SK-N-SH (cell line): Measurements from ENCODE around the gene VDAC2. TPM values are rescaled to one million over a fixed set of nuclear protein-coding genes. Genes with fewer than 3 reads are reported as not detected.

ENCODE experiments used
- CTCF ChIA-PET: fragments of 300-600, 350-600 bp; formaldehyde crosslinking; extraction: SDS; loops from one replicate; lab custom pipeline; 2021; lab: Yijun Ruan, JAX
- POLR2A ChIA-PET: fragments of 350-600 bp; sonication (Branson Sonifier 250); formaldehyde crosslinking; extraction: SDS; loops from one replicate; lab custom pipeline; 2020; ENCODE audit warnings: antibody characterized with exemption, inconsistent platforms; lab: Yijun Ruan, JAX
- DNase-seq: peaks from one replicate; pipeline ENCODE4 v3.0.0; 2012
- H2AFZ ChIP-seq: fragments of 200-600 bp; sonication (generic); 2 replicates; pipeline ENCODE4 v1.8.1; 2016; ENCODE audit warnings: antibody characterized with exemption, mild to moderate bottlenecking, low read depth
- H3F3A ChIP-seq: fragments of 200-600 bp; sonication (generic); replicated peaks from 2 replicates; pipeline ENCODE3; 2016; ENCODE audit warnings: antibody characterized with exemption, mild to moderate bottlenecking; ENCODE audit not compliant: insufficient read depth
- H3K27ac ChIP-seq, 2 experiments: fragments of 200-500 bp in 1 of 2; fragments of 200-600 bp in 1 of 2; sonication (Bioruptor generic) in 1 of 2; sonication (generic), shearing (Covaris generic) in 1 of 2; 2 replicates each; pipeline versions ENCODE4 v1.5.1 to v1.6.1; 2014 to 2016; ENCODE audit warnings: low read depth in 2 of 2, inconsistent platforms in 1 of 2, low read length in 1 of 2, mild to moderate bottlenecking in 1 of 2, mixed read lengths in 1 of 2
- H3K27me3 ChIP-seq: fragments of 200-600 bp; sonication (generic), shearing (Covaris generic); 2 replicates; pipeline ENCODE4 v1.6.1; 2016; ENCODE audit warnings: mixed run types; ENCODE audit not compliant: insufficient read depth
- H3K36me3 ChIP-seq, 2 experiments: fragments of 200-500 bp in 1 of 2; fragments of 200-600 bp in 1 of 2; sonication (Bioruptor generic) in 1 of 2; sonication (generic) in 1 of 2; replicated peaks in 1 of 2; 2 replicates each; pipeline versions ENCODE3 to v1.5.1; 2014 to 2016; ENCODE audit warnings: low read length in 1 of 2, mild to moderate bottlenecking in 1 of 2; ENCODE audit not compliant: insufficient read depth in 2 of 2, control insufficient read depth in 1 of 2
- H3K4me1 ChIP-seq, 2 experiments: fragments of 200-500 bp in 1 of 2; fragments of 200-600 bp in 1 of 2; sonication (Bioruptor generic) in 1 of 2; sonication (generic), shearing (Covaris generic) in 1 of 2; 2 replicates each; pipeline versions ENCODE4 v1.5.1 to v1.6.1; 2014 to 2016; ENCODE audit warnings: low read depth in 1 of 2, low read length in 1 of 2, mixed run types in 1 of 2; ENCODE audit not compliant: insufficient read depth in 2 of 2, control insufficient read depth in 1 of 2
- H3K4me2 ChIP-seq: fragments of 200-600 bp; sonication (generic), shearing (Covaris generic); 2 replicates; pipeline ENCODE4 v1.6.1; 2017; ENCODE audit warnings: mixed run types
- H3K4me3 ChIP-seq, 2 experiments: fragments of 200-500 bp in 1 of 2; fragments of 200-600 bp in 1 of 2; sonication (Bioruptor generic) in 1 of 2; sonication (generic), shearing (Covaris generic) in 1 of 2; 2 replicates each; pipeline versions ENCODE4 v1.5.1 to v1.8.1; 2014 to 2016; ENCODE audit warnings: low read depth in 2 of 2, inconsistent platforms in 1 of 2, low read length in 1 of 2, mild to moderate bottlenecking in 1 of 2, mixed read lengths in 1 of 2, moderate library complexity in 1 of 2
- H3K79me2 ChIP-seq: fragments of 200-600 bp; sonication (generic); 2 replicates; pipeline ENCODE4 v1.8.1; 2017; ENCODE audit warnings: mild to moderate bottlenecking; ENCODE audit not compliant: insufficient read depth
- H3K9ac ChIP-seq: fragments of 200-600 bp; sonication (generic); 2 replicates; pipeline ENCODE4 v1.6.1; 2017; ENCODE audit warnings: mixed run types
- H3K9me2 ChIP-seq: fragments of 200-600 bp; sonication (generic); 2 replicates; pipeline ENCODE4 v1.6.1; 2017; ENCODE audit warnings: mixed run types
- H3K9me3 ChIP-seq: fragments of 200-600 bp; sonication (generic); 2 replicates; pipeline ENCODE4 v1.6.1; 2017; ENCODE audit warnings: mixed run types, mild to moderate bottlenecking, moderate library complexity
- H4K20me1 ChIP-seq: fragments of 200-600 bp; sonication (generic); 2 replicates; pipeline ENCODE4 v1.6.1; 2017; ENCODE audit warnings: mild to moderate bottlenecking, mixed run types; ENCODE audit not compliant: insufficient read depth
- CHD2 ChIP-seq: fragments of 150-350 bp; IDR thresholded peaks from 2 replicates; pipeline ENCODE4 v1.6.1; 2018; ENCODE audit warnings: low read length; ENCODE audit not compliant: partially characterized antibody
- ELF1 ChIP-seq: IDR thresholded peaks from 2 replicates; pipeline ENCODE4 v1.4.0; 2012
- EZH2phosphoT487 ChIP-seq: fragments of 200-600 bp; sonication (generic); IDR thresholded peaks from 2 replicates; pipeline ENCODE4 v1.6.1; 2017; ENCODE audit warnings: low read depth, mixed run types, mild to moderate bottlenecking, antibody characterized with exemption, moderate library complexity, borderline replicate concordance
- FOSL2 ChIP-seq: IDR thresholded peaks from 2 replicates; pipeline ENCODE4 v1.4.0; 2012; ENCODE audit warnings: low read depth, mild to moderate bottlenecking, moderate library complexity, borderline replicate concordance
- FOXJ3 ChIP-seq: sonication (generic); formaldehyde crosslinking; IDR thresholded peaks from 2 replicates; pipeline ENCODE4 v1.5.1; 2020; ENCODE audit warnings: mild to moderate bottlenecking, missing genetic modification reagents
- GABPA ChIP-seq: IDR thresholded peaks from 2 replicates; pipeline ENCODE4 v1.4.0; 2012; ENCODE audit warnings: low read depth, mild to moderate bottlenecking
- GATA2 ChIP-seq: sonication (generic); formaldehyde crosslinking; IDR thresholded peaks from 2 replicates; pipeline ENCODE4 v1.5.0; 2020; ENCODE audit warnings: mild to moderate bottlenecking, missing genetic modification reagents
- JUND ChIP-seq: IDR thresholded peaks from 2 replicates; pipeline ENCODE4 v1.4.0; 2012
- MXI1 ChIP-seq: IDR thresholded peaks from 2 replicates; pipeline ENCODE4 v1.6.1; 2012; ENCODE audit warnings: mild to moderate bottlenecking, low read depth, low read length, improper control_type of control experiment
- POLR2AphosphoS5 ChIP-seq: IDR thresholded peaks from 2 replicates; pipeline ENCODE4 v1.6.1; 2012; ENCODE audit warnings: low read depth, low read length
- RAD21 ChIP-seq: IDR thresholded peaks from 2 replicates; pipeline ENCODE4 v1.6.1; 2012; ENCODE audit warnings: mild to moderate bottlenecking, low read length
- RCOR1 ChIP-seq: fragments of 150-350 bp; IDR thresholded peaks from 2 replicates; pipeline ENCODE4 v1.6.1; 2017; ENCODE audit warnings: antibody characterized with exemption, low read length
- RXRA ChIP-seq: IDR thresholded peaks from 2 replicates; pipeline ENCODE4 v1.4.0; 2012; ENCODE audit warnings: low read depth, mild to moderate bottlenecking, borderline replicate concordance
- SIN3A ChIP-seq: IDR thresholded peaks from 2 replicates; pipeline ENCODE4 v1.6.1; 2012; ENCODE audit warnings: low read depth, mild to moderate bottlenecking, low read length, moderate library complexity, borderline replicate concordance
- SMC3 ChIP-seq: IDR thresholded peaks from 2 replicates; pipeline ENCODE4 v1.6.1; 2012; ENCODE audit warnings: low read depth, low read length, improper control_type of control experiment
- YY1 ChIP-seq: IDR thresholded peaks from 2 replicates; pipeline ENCODE4 v1.4.0; 2012; ENCODE audit warnings: low read depth, mild to moderate bottlenecking
- WGBS: methylation state at CpG from one replicate; pipeline ENCODE4 v1.1.6; 2017; ENCODE audit warnings: low lambda C conversion rate; 5-methylcytosine and 5-hydroxymethylcytosine counted together
- polyA plus RNA-seq, 3 experiments: library from polyadenylated mRNA; depleted of rRNA; stranded (reverse); fragments of >200 nt; gene quantifications; 2 replicates each; pipeline ENCODE4 v1.2.3, GENCODE V29; 2012
- TF ChIP-seq, protein P1 (sequence below): IDR thresholded peaks from 2 replicates; pipeline ENCODE4; 2012
- TF ChIP-seq, protein P2 (sequence below): IDR thresholded peaks from 2 replicates; pipeline ENCODE4 v1.4.0; 2012; ENCODE audit warnings: low read depth, borderline replicate concordance
- TF ChIP-seq, protein P3 (sequence below): IDR thresholded peaks from 2 replicates; pipeline ENCODE4 v1.4.0; 2012; ENCODE audit warnings: low read depth
- TF ChIP-seq, protein P4 (sequence below): fragments of 150-350 bp; IDR thresholded peaks from 2 replicates; pipeline ENCODE4 v1.6.1; 2017; ENCODE audit warnings: antibody characterized with exemption, low read length, low read depth, borderline replicate concordance
- TF ChIP-seq, protein P5 (sequence below): fragments of 200-600 bp; sonication (generic); IDR thresholded peaks from 2 replicates; pipeline ENCODE4 v1.6.1; 2017; ENCODE audit warnings: antibody characterized with exemption, mild to moderate bottlenecking, moderate library complexity

VDAC2 gene
- polyA plus RNA-seq, 1 of the 3 experiments (the other 2 are of a cell fraction): 98.3 TPM

DNA sequence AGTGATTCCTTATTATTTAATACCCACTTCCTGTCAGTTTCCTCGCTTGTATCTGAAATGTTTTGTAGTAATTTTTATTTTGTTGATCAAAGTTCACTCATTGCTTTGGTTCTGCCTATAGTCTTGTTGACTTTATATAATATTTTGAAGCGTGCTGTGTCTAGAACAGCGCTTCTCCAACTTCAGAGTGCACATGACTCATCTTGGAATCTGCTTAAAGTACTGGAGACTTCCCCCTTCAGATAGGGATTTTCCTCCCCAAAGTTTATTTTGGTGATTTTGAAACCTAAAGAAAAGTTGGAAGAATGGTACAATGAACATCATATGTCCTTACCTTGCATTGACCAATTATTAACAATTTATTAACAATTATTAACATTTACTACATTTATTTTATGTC is 19.4 kb downstream of the VDAC2 start:
- H3K27ac ChIP-seq: peak overlapping the region; percentile 22 to 39; a peak in 3 of 4 replicates
- 78% methylated on average over 3 of the region's 3 CpGs for WGBS
- CTCF ChIA-PET: interaction anchor here (0.7 to 2.8 kb wide), 23 partner anchors 9 to 986 kb away, joined by 3 to 36 read pairs (median 5); partner anchors contain the start of genes SAMD8 and VDAC2
- peaks cover 37 to 50% of the 10 kb centered on the region in 2 experiments for H3K36me3 ChIP-seq
- DNase-seq: no peak
- peaks cover 69% of the 10 kb centered on the region for H3F3A ChIP-seq
- H3K9me3 ChIP-seq: no peaks in the 10 kb centered on the region
- no peak overlapping the region for H3K4me2 ChIP-seq
- TF ChIP-seq FOSL2: peak; percentile 28; the same call in 1 of the 2 replicates
- TF ChIP-seq, protein P1, sequence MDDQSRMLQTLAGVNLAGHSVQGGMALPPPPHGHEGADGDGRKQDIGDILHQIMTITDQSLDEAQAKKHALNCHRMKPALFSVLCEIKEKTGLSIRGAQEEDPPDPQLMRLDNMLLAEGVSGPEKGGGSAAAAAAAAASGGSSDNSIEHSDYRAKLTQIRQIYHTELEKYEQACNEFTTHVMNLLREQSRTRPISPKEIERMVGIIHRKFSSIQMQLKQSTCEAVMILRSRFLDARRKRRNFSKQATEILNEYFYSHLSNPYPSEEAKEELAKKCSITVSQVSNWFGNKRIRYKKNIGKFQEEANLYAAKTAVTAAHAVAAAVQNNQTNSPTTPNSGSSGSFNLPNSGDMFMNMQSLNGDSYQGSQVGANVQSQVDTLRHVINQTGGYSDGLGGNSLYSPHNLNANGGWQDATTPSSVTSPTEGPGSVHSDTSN: no peak
- peak; percentile 5; the same call in 1 of the 2 replicates for TF ChIP-seq JUND
- TF ChIP-seq, protein P2, sequence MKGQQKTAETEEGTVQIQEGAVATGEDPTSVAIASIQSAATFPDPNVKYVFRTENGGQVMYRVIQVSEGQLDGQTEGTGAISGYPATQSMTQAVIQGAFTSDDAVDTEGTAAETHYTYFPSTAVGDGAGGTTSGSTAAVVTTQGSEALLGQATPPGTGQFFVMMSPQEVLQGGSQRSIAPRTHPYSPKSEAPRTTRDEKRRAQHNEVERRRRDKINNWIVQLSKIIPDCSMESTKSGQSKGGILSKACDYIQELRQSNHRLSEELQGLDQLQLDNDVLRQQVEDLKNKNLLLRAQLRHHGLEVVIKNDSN: no peak
- TF ChIP-seq YY1: no peak
- no peak for TF ChIP-seq EZH2phosphoT487
- TF ChIP-seq, protein P3, sequence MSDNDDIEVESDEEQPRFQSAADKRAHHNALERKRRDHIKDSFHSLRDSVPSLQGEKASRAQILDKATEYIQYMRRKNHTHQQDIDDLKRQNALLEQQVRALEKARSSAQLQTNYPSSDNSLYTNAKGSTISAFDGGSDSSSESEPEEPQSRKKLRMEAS: no peak
- peaks cover 24 to 26% of the 10 kb centered on the region in 2 experiments; a peak in 3 of 4 replicates for H3K4me1 ChIP-seq
- no peaks in the 10 kb centered on the region for H3K9me2 ChIP-seq
- peaks cover 55% of the 10 kb centered on the region for H3K79me2 ChIP-seq
- H3K4me3 ChIP-seq: no peak overlapping the region
- H4K20me1 ChIP-seq: peaks cover 55% of the 10 kb centered on the region
- H2AFZ ChIP-seq: no peak overlapping the region
- POLR2A ChIA-PET: interaction anchor here (1.2 kb wide), 1 partner anchor 19 kb away, joined by 3 read pairs; no protein-coding TSS in a partner anchor
- no peak overlapping the region for H3K9ac ChIP-seq
- no peaks in the 10 kb centered on the region for H3K27me3 ChIP-seq

DNA sequence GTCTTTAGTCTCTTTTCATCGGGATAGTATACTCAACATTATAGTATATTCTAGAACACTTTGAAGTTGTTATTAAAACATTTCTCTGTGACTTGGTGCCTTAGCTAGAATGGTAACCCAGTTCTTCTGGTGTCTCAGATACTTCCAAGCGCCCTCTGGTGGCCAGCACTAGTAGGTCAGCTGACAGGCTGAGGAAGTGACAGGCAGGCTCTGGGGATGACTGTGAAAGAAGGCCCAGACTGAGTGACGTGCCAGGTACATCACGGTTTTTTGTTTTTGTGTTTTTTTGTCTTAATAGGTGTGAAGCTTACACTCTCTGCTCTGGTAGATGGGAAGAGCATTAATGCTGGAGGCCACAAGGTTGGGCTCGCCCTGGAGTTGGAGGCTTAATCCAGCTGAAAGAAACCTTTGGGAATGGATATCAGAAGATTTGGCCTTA is 20.0 kb downstream of the VDAC2 start:
- 22% methylated on average over 5 of the region's 5 CpGs for WGBS
- ChIA-PET CTCF (interaction anchor here (0.7 to 2.8 kb wide), 23 partner anchors 9 to 986 kb away, joined by 3 to 36 read pairs (median 5); partner anchors contain the start of genes SAMD8 and VDAC2), POLR2A (interaction anchor here (1.2 kb wide), 2 partner anchors 15 to 19 kb away, joined by 3 read pairs; no protein-coding TSS in a partner anchor)
- Histone ChIP-seq H3K4me3 (no peak overlapping the region; a peak in 1 of 4 replicates), H3K27me3 (no peaks in the 10 kb centered on the region), H3F3A (peaks cover 63% of the 10 kb centered on the region), H2AFZ (no peak overlapping the region), H3K4me1 (peaks cover 18 to 31% of the 10 kb centered on the region in 2 experiments; a peak in 3 of 4 replicates), H3K9me3 (no peaks in the 10 kb centered on the region), H3K4me2 (no peak overlapping the region), H3K79me2 (peaks cover 50% of the 10 kb centered on the region), H3K9me2 (no peaks in the 10 kb centered on the region), H3K27ac (peak overlapping the region in 1 of 2 experiments; percentile 39; a peak in 1 of 4 replicates), H3K36me3 (peaks cover 37 to 50% of the 10 kb centered on the region in 2 experiments), H4K20me1 (peaks cover 48% of the 10 kb centered on the region), H3K9ac (no peak overlapping the region)
- peak; percentile 77 for DNase-seq
- TF ChIP-seq MXI1 (peak; percentile 28; the same call in 1 of the 2 replicates), CHD2 (no peak), RAD21 (peak; percentile 59), SIN3A (peak; percentile 71; the same call in 1 of the 2 replicates), ELF1 (no peak), GATA2 (CRISPR knock-in tag) (no peak), GABPA (no peak), RCOR1 (no peak), FOXJ3 (no peak), RXRA (no peak), SMC3 (peak; percentile 63), POLR2AphosphoS5 (no peak)
- TF ChIP-seq, protein P1: peak; percentile 69; the same call in 1 of the 2 replicates
- TF ChIP-seq, protein P4, sequence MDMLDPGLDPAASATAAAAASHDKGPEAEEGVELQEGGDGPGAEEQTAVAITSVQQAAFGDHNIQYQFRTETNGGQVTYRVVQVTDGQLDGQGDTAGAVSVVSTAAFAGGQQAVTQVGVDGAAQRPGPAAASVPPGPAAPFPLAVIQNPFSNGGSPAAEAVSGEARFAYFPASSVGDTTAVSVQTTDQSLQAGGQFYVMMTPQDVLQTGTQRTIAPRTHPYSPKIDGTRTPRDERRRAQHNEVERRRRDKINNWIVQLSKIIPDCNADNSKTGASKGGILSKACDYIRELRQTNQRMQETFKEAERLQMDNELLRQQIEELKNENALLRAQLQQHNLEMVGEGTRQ: no peak
- TF ChIP-seq, protein P5, sequence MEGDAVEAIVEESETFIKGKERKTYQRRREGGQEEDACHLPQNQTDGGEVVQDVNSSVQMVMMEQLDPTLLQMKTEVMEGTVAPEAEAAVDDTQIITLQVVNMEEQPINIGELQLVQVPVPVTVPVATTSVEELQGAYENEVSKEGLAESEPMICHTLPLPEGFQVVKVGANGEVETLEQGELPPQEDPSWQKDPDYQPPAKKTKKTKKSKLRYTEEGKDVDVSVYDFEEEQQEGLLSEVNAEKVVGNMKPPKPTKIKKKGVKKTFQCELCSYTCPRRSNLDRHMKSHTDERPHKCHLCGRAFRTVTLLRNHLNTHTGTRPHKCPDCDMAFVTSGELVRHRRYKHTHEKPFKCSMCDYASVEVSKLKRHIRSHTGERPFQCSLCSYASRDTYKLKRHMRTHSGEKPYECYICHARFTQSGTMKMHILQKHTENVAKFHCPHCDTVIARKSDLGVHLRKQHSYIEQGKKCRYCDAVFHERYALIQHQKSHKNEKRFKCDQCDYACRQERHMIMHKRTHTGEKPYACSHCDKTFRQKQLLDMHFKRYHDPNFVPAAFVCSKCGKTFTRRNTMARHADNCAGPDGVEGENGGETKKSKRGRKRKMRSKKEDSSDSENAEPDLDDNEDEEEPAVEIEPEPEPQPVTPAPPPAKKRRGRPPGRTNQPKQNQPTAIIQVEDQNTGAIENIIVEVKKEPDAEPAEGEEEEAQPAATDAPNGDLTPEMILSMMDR: peak; percentile 97
- TF ChIP-seq, protein P3: no peak
